NCI-H1092 treated with DMSO at 0.1 percent for 48 hours (cell line): Measurements from ENCODE around the gene TPD52L1.

Experiments used
- DNase-seq: peaks from one replicate; lab custom pipeline; 2025; lab: John Stamatoyannopoulos, UW

The TPD52L1 gene

GRCh38 chr6:125237764-125238163 is 84.2 kb downstream of the TPD52L1 start:
- DNase-seq: no peak

GRCh38 chr6:125245109-125245508 is 91.5 kb downstream of the TPD52L1 start:
- no peak for DNase-seq

- DNase-seq: no peak
Observed at GRCh38 chr6:125245523-125246264, 92.1 kb downstream of the TPD52L1 start.

- DNase-seq: no peak
Observed at GRCh38 chr6:125246566-125246965, 93.0 kb downstream of the TPD52L1 start.

- no peak for DNase-seq
Observed at GRCh38 chr6:125248136-125248535, 94.6 kb downstream of the TPD52L1 start.

- DNase-seq: no peak
Observed at GRCh38 chr6:125250511-125250910, 96.9 kb downstream of the TPD52L1 start.

GRCh38 chr6:125251516-125252220 is 98.1 kb downstream of the TPD52L1 start:
- no peak for DNase-seq

- no peak for DNase-seq
Observed at GRCh38 chr6:125252891-125253290, 99.3 kb downstream of the TPD52L1 start.

- DNase-seq: no peak
Observed at GRCh38 chr6:125253881-125254280, 100.3 kb downstream of the TPD52L1 start.

- no peak for DNase-seq
Observed at GRCh38 chr6:125254321-125254720, 100.7 kb downstream of the TPD52L1 start.

GRCh38 chr6:125255201-125255600 is 101.6 kb downstream of the TPD52L1 start:
- no peak for DNase-seq

GRCh38 chr6:125257351-125257750 is 103.8 kb downstream of the TPD52L1 start:
- DNase-seq: no peak

- DNase-seq: no peak
Observed at GRCh38 chr6:125258651-125259353, 105.2 kb downstream of the TPD52L1 start.

GRCh38 chr6:125259354-125259736 is 105.8 kb downstream of the TPD52L1 start:
- no peak for DNase-seq

- no peak for DNase-seq
Observed at GRCh38 chr6:125262016-125263013, 108.7 kb downstream of the TPD52L1 start.

- DNase-seq: no peak
Observed at GRCh38 chr6:125264476-125264875, 110.9 kb downstream of the TPD52L1 start.

- no peak for DNase-seq
Observed at GRCh38 chr6:125267806-125268523, 114.4 kb downstream of the TPD52L1 start.

- DNase-seq: no peak
Observed at GRCh38 chr6:125268765-125269164, 115.2 kb downstream of the TPD52L1 start.

GRCh38 chr6:125269328-125269985 is 115.9 kb downstream of the TPD52L1 start:
- DNase-seq: no peak

GRCh38 chr6:125270380-125270779 is 116.8 kb downstream of the TPD52L1 start:
- DNase-seq: no peak
